GM12878 (cell line): ENCODE results near the gene POSTN. TPM values are rescaled to one million over a fixed set of nuclear protein-coding genes. Genes with fewer than 3 reads are reported as not detected.

Source experiments
- ATAC-seq: fragments of 200-7000 bp; cut with Tn5 transposase; 3 replicates; pipeline ENCODE4 v1.9.1; 2020; ENCODE audit warnings: mild to moderate bottlenecking, moderate library complexity
- BruUV-seq: library from RNA; stranded (reverse); fragments of 400-500 nt; replicated peaks from 2 replicates; lab custom pipeline; 2021; lab: Mats Ljungman, UMichigan
- CTCF ChIA-PET: fragments of 300-600 bp; sonication (Branson Sonifier 250); formaldehyde crosslinking; extraction: SDS; loops from one replicate; lab custom pipeline; 2021; ENCODE audit warnings: inconsistent platforms; lab: Yijun Ruan, JAX
- POLR2A ChIA-PET: fragments of 350-600 bp; formaldehyde crosslinking; extraction: SDS; loops from one replicate; lab custom pipeline; 2021; ENCODE audit warnings: inconsistent platforms; lab: Charles Lee
- RAD21 ChIA-PET: fragments of 300-600 bp; sonication (Branson Sonifier 250); formaldehyde crosslinking; loops from one replicate; lab custom pipeline; 2023; ENCODE audit warnings: antibody characterized with exemption; ENCODE audit not compliant: unreplicated experiment; lab: Charles Lee
- SMC1A ChIA-PET: fragments of 300-600 bp; sonication (Branson Sonifier 250); formaldehyde crosslinking; loops from one replicate; lab custom pipeline; 2023; ENCODE audit not compliant: unreplicated experiment, uncharacterized antibody; lab: Charles Lee
- DNase-seq: peaks from one replicate; pipeline ENCODE4 v3.0.0-alpha.2; 2011; ENCODE audit warnings: low read depth, low spot score
- FAIRE-seq: peaks from 3 replicates; lab custom pipeline; 2011; peaks lifted over from hg19 to GRCh38; lab: Jason Lieb, UNC
- H2AFZ ChIP-seq: 2 replicates; pipeline ENCODE4 v1.6.0; 2011; ENCODE audit warnings: low read depth, low read length, control low read depth; ENCODE audit not compliant: control insufficient read depth
- H3K27ac ChIP-seq: 2 replicates; pipeline ENCODE4 v1.5.1; 2011; ENCODE audit warnings: control low read depth; ENCODE audit not compliant: control insufficient read depth, insufficient read depth
- H3K27me3 ChIP-seq, 2 experiments: replicated peaks in 1 of 2; 2 replicates each; pipeline versions ENCODE4 v1.6.0 to v1.6.1; 2011; ENCODE audit warnings: low read length in 1 of 2; ENCODE audit not compliant: control insufficient read depth in 2 of 2, insufficient read depth in 2 of 2
- H3K36me3 ChIP-seq, 2 experiments: 2 replicates each; pipeline ENCODE4 v1.5.1; 2011; ENCODE audit warnings: low read length in 1 of 2; ENCODE audit not compliant: control insufficient read depth in 2 of 2, insufficient read depth in 2 of 2
- H3K4me1 ChIP-seq: 2 replicates; pipeline ENCODE4 v1.6.1; 2011; ENCODE audit warnings: mild to moderate bottlenecking, low read length, moderate library complexity, mixed read lengths; ENCODE audit not compliant: control insufficient read depth, insufficient read depth
- H3K4me2 ChIP-seq: 2 replicates; pipeline ENCODE4 v1.6.0; 2011; ENCODE audit warnings: control low read depth; ENCODE audit not compliant: control insufficient read depth, insufficient read depth
- H3K4me3 ChIP-seq: fragments of 200-600 bp; sonication (generic); 2 replicates; pipeline ENCODE4 v1.5.1; 2016
- H3K79me2 ChIP-seq: 2 replicates; pipeline ENCODE4 v1.6.0; 2011; ENCODE audit warnings: low read length; ENCODE audit not compliant: control insufficient read depth, insufficient read depth
- H3K9ac ChIP-seq: 2 replicates; pipeline ENCODE4 v1.8.0; 2011; ENCODE audit warnings: low read length, control low read depth, mixed read lengths; ENCODE audit not compliant: control insufficient read depth, insufficient read depth
- H3K9me3 ChIP-seq: replicated peaks from 3 replicates; pipeline ENCODE4 v1.5.1; 2011; ENCODE audit warnings: mild to moderate bottlenecking, low read length; ENCODE audit not compliant: control insufficient read depth, insufficient read depth
- H4K20me1 ChIP-seq: 2 replicates; pipeline ENCODE4 v1.6.0; 2011; ENCODE audit not compliant: control insufficient read depth, insufficient read depth
- ATF7 ChIP-seq: fragments of 450-650 bp; IDR thresholded peaks from 2 replicates; pipeline ENCODE4 v1.6.1; 2016; ENCODE audit warnings: low read depth, mild to moderate bottlenecking
- EP300 ChIP-seq, 2 experiments: fragments of 150-350 bp in 1 of 2; IDR thresholded peaks; 2 replicates each; pipeline ENCODE4 v1.6.1; 2011 to 2012; ENCODE audit warnings: low read depth in 2 of 2, low read length in 2 of 2, borderline replicate concordance in 1 of 2, improper control_type of control experiment in 1 of 2, inconsistent platforms in 1 of 2; ENCODE audit not compliant: control insufficient read depth in 1 of 2
- ESRRA ChIP-seq: IDR thresholded peaks from 2 replicates; pipeline ENCODE4 v1.6.1; 2012; ENCODE audit warnings: mild to moderate bottlenecking, low read length, improper control_type of control experiment
- GATAD2B ChIP-seq: fragments of 450-650 bp; conservative IDR thresholded peaks from 2 replicates; pipeline ENCODE4 v1.6.1; 2017; ENCODE audit warnings: low read depth, mild to moderate bottlenecking, moderate library complexity
- MEF2A ChIP-seq: IDR thresholded peaks from 2 replicates; pipeline ENCODE4 v1.6.1; 2011; ENCODE audit warnings: low read depth, mild to moderate bottlenecking, low read length, moderate library complexity; ENCODE audit not compliant: insufficient read depth
- MEF2B ChIP-seq: fragments of 450-650 bp; IDR thresholded peaks from 2 replicates; pipeline ENCODE4 v1.6.1; 2018; ENCODE audit warnings: mild to moderate bottlenecking, moderate library complexity; ENCODE audit not compliant: partially characterized antibody, poor library complexity, severe bottlenecking
- PML ChIP-seq: IDR thresholded peaks from 2 replicates; pipeline ENCODE4 v1.6.1; 2012; ENCODE audit warnings: low read length, inconsistent platforms
- POLR2AphosphoS5 ChIP-seq: IDR thresholded peaks from 2 replicates; pipeline ENCODE4 v1.6.1; 2011; ENCODE audit warnings: mild to moderate bottlenecking, low read length, inconsistent platforms
- POU2F2 ChIP-seq: IDR thresholded peaks from 3 replicates; pipeline ENCODE4 v1.6.1; 2011; ENCODE audit warnings: low read depth, mild to moderate bottlenecking, low read length, borderline replicate concordance
- RUNX3 ChIP-seq: IDR thresholded peaks from 2 replicates; pipeline ENCODE4 v1.6.1; 2012; ENCODE audit warnings: low read length, inconsistent platforms
- WRNIP1 ChIP-seq: IDR thresholded peaks from 2 replicates; pipeline ENCODE4 v1.6.1; 2011; ENCODE audit warnings: low read depth, low read length, improper control_type of control experiment, borderline replicate concordance
- WGBS: methylation state at CpG from one replicate; pipeline ENCODE4 v1.1.6; 2016; ENCODE audit warnings: low lambda C conversion rate; ENCODE audit not compliant: insufficient replicate concordance, insufficient coverage; ENCODE audit errors: missing lambda C conversion rate; 5-methylcytosine and 5-hydroxymethylcytosine counted together
- in situ Hi-C: fragments of 300-500 bp; cut with MboI; formaldehyde crosslinking; loops from 9 replicates; pipeline ENCODE4 v1.14.3; 2018; ENCODE audit warnings: mixed read lengths
- intact Hi-C: fragments of 100-400 bp; cut with micrococcal nuclease; formaldehyde crosslinking; loops from one replicate; pipeline ENCODE4 v1.14.2; 2022; ENCODE audit not compliant: unreplicated experiment
- polyA plus RNA-seq, 11 experiments: library from polyadenylated mRNA; depleted of rRNA in 4 of 11; unstranded in 6 of 11; stranded (reverse) in 5 of 11; fragments of >200 nt; fragmentation: Nextera tagmentation in 4 of 11; fragmentation: Illumina TruSeq in 1 of 11; extraction: Ambion mirVana in 4 of 11; extraction: Trizol in 1 of 11; gene quantifications; 1 replicate in 1 of 11; 2 replicates in 10 of 11; pipeline versions ENCODE4 v1.2.1 to v1.2.3, GENCODE V29; 2011 to 2016; ENCODE audit warnings: inconsistent platforms in 2 of 11, missing spikeins in 2 of 11, low read depth in 1 of 11
- total RNA-seq, 4 experiments: library from RNA; depleted of rRNA in 3 of 4; stranded (reverse); fragments of >200 nt in 3 of 4; fragmentation: Illumina TruSeq in 1 of 4; extraction: Trizol in 1 of 4; gene quantifications; 2 replicates each; pipeline versions ENCODE4 v1.2.1 to v1.2.3, GENCODE V29; 2013 to 2021
- TF ChIP-seq, protein P1 (sequence below): fragments of 450-650 bp; formaldehyde crosslinking; IDR thresholded peaks from 2 replicates; pipeline ENCODE4 v1.4.0; 2022; ENCODE audit warnings: mild to moderate bottlenecking, moderate library complexity
- TF ChIP-seq, protein P2 (sequence below): fragments of 450-650 bp; IDR thresholded peaks from 2 replicates; pipeline ENCODE4 v1.6.1; 2017; ENCODE audit warnings: borderline replicate concordance
- TF ChIP-seq, protein P3 (sequence below): fragments of 450-650 bp; IDR thresholded peaks from 2 replicates; pipeline ENCODE4 v1.6.1; 2017; ENCODE audit warnings: mild to moderate bottlenecking, moderate library complexity

The POSTN gene
- total and polyA plus RNA-seq, 10 of the 15 experiments (the other 5 are each of a cell fraction or from before 2014, with no cell fraction given) = 0.05 to 0.13 (median 0.08) TPM; not detected in 7

DNA sequence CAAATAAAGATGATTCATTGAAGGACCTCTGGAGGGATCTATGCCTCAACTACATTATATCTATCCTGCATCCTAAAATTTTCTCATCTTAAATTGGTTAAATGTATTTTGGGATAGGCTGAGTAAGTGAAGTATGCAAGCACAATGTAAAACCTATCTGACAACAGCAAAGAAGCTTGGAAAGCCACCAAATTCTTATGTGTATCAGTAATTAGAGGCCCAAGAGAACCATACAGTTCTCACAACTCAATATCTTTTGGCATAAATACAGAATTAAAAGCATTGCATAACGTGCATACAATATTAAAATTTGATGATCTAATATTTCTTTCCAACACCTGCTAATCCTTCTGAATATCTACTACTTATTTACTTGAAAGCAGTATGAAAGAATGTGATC is 13.0 kb downstream of the POSTN start:
- intact Hi-C loops (no loop called here), in situ Hi-C loops (no loop called here)
- Histone ChIP-seq H3K9ac (no peak overlapping the region), H3K4me3 (no peak overlapping the region), H2AFZ (no peak overlapping the region), H3K9me3 (no peaks in the 10 kb centered on the region), H3K27ac (no peak overlapping the region), H4K20me1 (no peaks in the 10 kb centered on the region), H3K36me3 (no peaks in the 10 kb centered on the region), H3K27me3 (no peaks in the 10 kb centered on the region), H3K4me1 (no peaks in the 10 kb centered on the region), H3K79me2 (no peaks in the 10 kb centered on the region), H3K4me2 (no peak overlapping the region)
- CTCF ChIA-PET = no interaction called here
- RAD21 ChIA-PET = no interaction called here
- WGBS = 0% methylated on average over 1 of the region's 1 CpG
- SMC1A ChIA-PET = no interaction called here
- POLR2A ChIA-PET = no interaction called here
- ATAC-seq (no peak), DNase-seq (no peak), FAIRE-seq (no peak)
- no TSS peak for BruUV-seq
- no peak for TF ChIP-seq POU2F2
- no peak for TF ChIP-seq ATF7
- TF ChIP-seq EP300 (IDR thresholded peaks at IDR 0.05; ENCODE audit: borderline replicate concordance in 1 of 2, control insufficient read depth in 1 of 2, low read depth in 2 of 2, low read length in 2 of 2) = no peak
- no peak for TF ChIP-seq RUNX3
- TF ChIP-seq MEF2B = no peak
- TF ChIP-seq, protein P1, sequence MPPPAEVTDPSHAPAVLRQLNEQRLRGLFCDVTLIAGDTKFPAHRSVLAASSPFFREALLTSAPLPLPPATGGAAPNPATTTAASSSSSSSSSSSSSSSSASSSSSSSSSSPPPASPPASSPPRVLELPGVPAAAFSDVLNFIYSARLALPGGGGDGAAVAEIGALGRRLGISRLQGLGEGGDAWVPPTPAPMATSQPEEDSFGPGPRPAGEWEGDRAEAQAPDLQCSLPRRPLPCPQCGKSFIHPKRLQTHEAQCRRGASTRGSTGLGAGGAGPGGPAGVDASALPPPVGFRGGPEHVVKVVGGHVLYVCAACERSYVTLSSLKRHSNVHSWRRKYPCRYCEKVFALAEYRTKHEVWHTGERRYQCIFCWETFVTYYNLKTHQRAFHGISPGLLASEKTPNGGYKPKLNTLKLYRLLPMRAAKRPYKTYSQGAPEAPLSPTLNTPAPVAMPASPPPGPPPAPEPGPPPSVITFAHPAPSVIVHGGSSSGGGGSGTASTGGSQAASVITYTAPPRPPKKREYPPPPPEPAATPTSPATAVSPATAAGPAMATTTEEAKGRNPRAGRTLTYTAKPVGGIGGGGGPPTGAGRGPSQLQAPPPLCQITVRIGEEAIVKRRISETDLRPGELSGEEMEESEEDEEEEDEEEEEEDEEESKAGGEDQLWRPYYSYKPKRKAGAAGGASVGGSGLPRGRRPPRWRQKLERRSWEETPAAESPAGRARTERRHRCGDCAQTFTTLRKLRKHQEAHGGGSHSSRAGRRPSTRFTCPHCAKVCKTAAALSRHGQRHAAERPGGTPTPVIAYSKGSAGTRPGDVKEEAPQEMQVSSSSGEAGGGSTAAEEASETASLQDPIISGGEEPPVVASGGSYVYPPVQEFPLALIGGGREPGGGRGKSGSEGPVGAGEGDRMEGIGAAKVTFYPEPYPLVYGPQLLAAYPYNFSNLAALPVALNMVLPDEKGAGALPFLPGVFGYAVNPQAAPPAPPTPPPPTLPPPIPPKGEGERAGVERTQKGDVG = no peak
- no peak for TF ChIP-seq GATAD2B
- TF ChIP-seq ESRRA = no peak
- TF ChIP-seq PML = no peak
- TF ChIP-seq, protein P2, sequence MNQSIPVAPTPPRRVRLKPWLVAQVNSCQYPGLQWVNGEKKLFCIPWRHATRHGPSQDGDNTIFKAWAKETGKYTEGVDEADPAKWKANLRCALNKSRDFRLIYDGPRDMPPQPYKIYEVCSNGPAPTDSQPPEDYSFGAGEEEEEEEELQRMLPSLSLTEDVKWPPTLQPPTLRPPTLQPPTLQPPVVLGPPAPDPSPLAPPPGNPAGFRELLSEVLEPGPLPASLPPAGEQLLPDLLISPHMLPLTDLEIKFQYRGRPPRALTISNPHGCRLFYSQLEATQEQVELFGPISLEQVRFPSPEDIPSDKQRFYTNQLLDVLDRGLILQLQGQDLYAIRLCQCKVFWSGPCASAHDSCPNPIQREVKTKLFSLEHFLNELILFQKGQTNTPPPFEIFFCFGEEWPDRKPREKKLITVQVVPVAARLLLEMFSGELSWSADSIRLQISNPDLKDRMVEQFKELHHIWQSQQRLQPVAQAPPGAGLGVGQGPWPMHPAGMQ = no peak
- TF ChIP-seq, protein P3, sequence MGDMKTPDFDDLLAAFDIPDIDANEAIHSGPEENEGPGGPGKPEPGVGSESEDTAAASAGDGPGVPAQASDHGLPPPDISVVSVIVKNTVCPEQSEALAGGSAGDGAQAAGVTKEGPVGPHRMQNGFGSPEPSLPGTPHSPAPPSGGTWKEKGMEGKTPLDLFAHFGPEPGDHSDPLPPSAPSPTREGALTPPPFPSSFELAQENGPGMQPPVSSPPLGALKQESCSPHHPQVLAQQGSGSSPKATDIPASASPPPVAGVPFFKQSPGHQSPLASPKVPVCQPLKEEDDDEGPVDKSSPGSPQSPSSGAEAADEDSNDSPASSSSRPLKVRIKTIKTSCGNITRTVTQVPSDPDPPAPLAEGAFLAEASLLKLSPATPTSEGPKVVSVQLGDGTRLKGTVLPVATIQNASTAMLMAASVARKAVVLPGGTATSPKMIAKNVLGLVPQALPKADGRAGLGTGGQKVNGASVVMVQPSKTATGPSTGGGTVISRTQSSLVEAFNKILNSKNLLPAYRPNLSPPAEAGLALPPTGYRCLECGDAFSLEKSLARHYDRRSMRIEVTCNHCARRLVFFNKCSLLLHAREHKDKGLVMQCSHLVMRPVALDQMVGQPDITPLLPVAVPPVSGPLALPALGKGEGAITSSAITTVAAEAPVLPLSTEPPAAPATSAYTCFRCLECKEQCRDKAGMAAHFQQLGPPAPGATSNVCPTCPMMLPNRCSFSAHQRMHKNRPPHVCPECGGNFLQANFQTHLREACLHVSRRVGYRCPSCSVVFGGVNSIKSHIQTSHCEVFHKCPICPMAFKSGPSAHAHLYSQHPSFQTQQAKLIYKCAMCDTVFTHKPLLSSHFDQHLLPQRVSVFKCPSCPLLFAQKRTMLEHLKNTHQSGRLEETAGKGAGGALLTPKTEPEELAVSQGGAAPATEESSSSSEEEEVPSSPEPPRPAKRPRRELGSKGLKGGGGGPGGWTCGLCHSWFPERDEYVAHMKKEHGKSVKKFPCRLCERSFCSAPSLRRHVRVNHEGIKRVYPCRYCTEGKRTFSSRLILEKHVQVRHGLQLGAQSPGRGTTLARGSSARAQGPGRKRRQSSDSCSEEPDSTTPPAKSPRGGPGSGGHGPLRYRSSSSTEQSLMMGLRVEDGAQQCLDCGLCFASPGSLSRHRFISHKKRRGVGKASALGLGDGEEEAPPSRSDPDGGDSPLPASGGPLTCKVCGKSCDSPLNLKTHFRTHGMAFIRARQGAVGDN = no peak
- TF ChIP-seq WRNIP1 = no peak
- TF ChIP-seq POLR2AphosphoS5 = no peak
- TF ChIP-seq MEF2A = no peak
